GM21717 (cell line): Measurements from ENCODE around the gene DIS3.
"Not testable (repeated sequence)": the region's sequence is repeated elsewhere in the genome, so short reads cannot be mapped to it uniquely, and the experiment has no call there.

Experiments used
- ATAC-seq: cut with Tn5 transposase; IDR thresholded peaks from one replicate; pipeline ENCODE4 v1.9.1; 2021; ENCODE audit warnings: mild to moderate bottlenecking, moderate library complexity; ENCODE audit not compliant: unreplicated experiment

DIS3 gene

GRCh38 chr13:72781451-72782439 lies at the start of gene DIS3, which contains the start of gene PIBF1:
Gene DIS3, minus strand, starts transcription at chr13:72781900. Its CDS starts 68 bp downstream, at chr13:72781832.
Gene PIBF1, plus strand, starts transcription at chr13:72782133. Its CDS starts 1,337 bp downstream, at chr13:72783470.
- ATAC-seq = peak; percentile 98

GRCh38 chr13:72823724-72824123 lies 42.0 kb upstream of the DIS3 start:
- no peak for ATAC-seq

GRCh38 chr13:72823081-72823480 lies 41.4 kb upstream of the DIS3 start:
- no peak for ATAC-seq

GRCh38 chr13:72820898-72821279 lies 39.2 kb upstream of the DIS3 start:
- ATAC-seq = no peak

- ATAC-seq = no peak
These were observed 38.6 kb upstream of the DIS3 start for GRCh38 chr13:72820156-72820897.

- no peak for ATAC-seq
These were observed 27.3 kb upstream of the DIS3 start for GRCh38 chr13:72808917-72809500.

GRCh38 chr13:72806514-72806913 lies 24.8 kb upstream of the DIS3 start:
- not testable (repeated sequence) for ATAC-seq

- no peak for ATAC-seq
These were observed 24.1 kb upstream of the DIS3 start for GRCh38 chr13:72805676-72806346.

- no peak for ATAC-seq
These were observed 22.6 kb upstream of the DIS3 start for GRCh38 chr13:72804301-72804700.

- no peak for ATAC-seq
These were observed 17.1 kb upstream of the DIS3 start for GRCh38 chr13:72798817-72799216.

GRCh38 chr13:72792640-72793039 lies 10.9 kb upstream of the DIS3 start:
- no peak for ATAC-seq

- ATAC-seq = no peak
These were observed 7.1 kb upstream of the DIS3 start for GRCh38 chr13:72788831-72789230.

- not testable (repeated sequence) for ATAC-seq
These were observed 3.0 kb upstream of the DIS3 start for GRCh38 chr13:72784679-72785078.

- ATAC-seq = no peak
These were observed 1.0 kb upstream of the DIS3 start for GRCh38 chr13:72782717-72783116.

- ATAC-seq = no peak
These were observed 7.7 kb downstream of the DIS3 start for GRCh38 chr13:72774019-72774418.

GRCh38 chr13:72763411-72763810 lies 18.3 kb downstream of the DIS3 start:
- no peak for ATAC-seq

- no peak for ATAC-seq
These were observed 21.5 kb downstream of the DIS3 start for GRCh38 chr13:72760189-72760588.

- ATAC-seq = no peak
These were observed 23.7 kb downstream of the DIS3 start for GRCh38 chr13:72757792-72758535.

- no peak for ATAC-seq
These were observed 27.6 kb downstream of the DIS3 start for GRCh38 chr13:72754111-72754510.

GRCh38 chr13:72751220-72751619 lies 30.5 kb downstream of the DIS3 start:
- no peak for ATAC-seq
